Measurements from ENCODE around the gene APBB2. TPM values are rescaled to one million over a fixed set of nuclear protein-coding genes. Genes with fewer than 3 reads are reported as not detected.

Gene APBB2
- total and polyA plus RNA-seq, 12 donors: 5.2 to 35.4 (median 26.3) TPM

GRCh38 chr4:41076481-41076880, 137.9 kb downstream of the APBB2 start:
- Histone ChIP-seq H3K4me3 (no peak overlapping the region), H3K27ac (no peak overlapping the region), H3K27me3 (no peaks in the 10 kb centered on the region), H3K4me1 (peaks cover 0 to 36% (median 14%) of the 10 kb centered on the region in 9 donors), H3K36me3 (no peaks in the 10 kb centered on the region), H3K9me3 (no peaks in the 10 kb centered on the region)
- no peak for ATAC-seq
- no peak for DNase-seq
- WGBS, 2 donors: 100% methylated on average over 1 of the region's 1 CpG
- TF ChIP-seq, protein P1, sequence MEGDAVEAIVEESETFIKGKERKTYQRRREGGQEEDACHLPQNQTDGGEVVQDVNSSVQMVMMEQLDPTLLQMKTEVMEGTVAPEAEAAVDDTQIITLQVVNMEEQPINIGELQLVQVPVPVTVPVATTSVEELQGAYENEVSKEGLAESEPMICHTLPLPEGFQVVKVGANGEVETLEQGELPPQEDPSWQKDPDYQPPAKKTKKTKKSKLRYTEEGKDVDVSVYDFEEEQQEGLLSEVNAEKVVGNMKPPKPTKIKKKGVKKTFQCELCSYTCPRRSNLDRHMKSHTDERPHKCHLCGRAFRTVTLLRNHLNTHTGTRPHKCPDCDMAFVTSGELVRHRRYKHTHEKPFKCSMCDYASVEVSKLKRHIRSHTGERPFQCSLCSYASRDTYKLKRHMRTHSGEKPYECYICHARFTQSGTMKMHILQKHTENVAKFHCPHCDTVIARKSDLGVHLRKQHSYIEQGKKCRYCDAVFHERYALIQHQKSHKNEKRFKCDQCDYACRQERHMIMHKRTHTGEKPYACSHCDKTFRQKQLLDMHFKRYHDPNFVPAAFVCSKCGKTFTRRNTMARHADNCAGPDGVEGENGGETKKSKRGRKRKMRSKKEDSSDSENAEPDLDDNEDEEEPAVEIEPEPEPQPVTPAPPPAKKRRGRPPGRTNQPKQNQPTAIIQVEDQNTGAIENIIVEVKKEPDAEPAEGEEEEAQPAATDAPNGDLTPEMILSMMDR (IDR thresholded peaks at IDR 0.05): no peak
- intact Hi-C loops (cut with DNase I): no loop called here

GRCh38 chr4:41074215-41074614, 140.1 kb downstream of the APBB2 start:
- ATAC-seq (no peak), DNase-seq (no peak)
- TF ChIP-seq, protein P1 (IDR thresholded peaks at IDR 0.05): no peak
- Histone ChIP-seq H3K27ac (no peak overlapping the region), H3K4me1 (peaks cover 0 to 59% (median 14%) of the 10 kb centered on the region in 9 donors), H3K9me3 (no peaks in the 10 kb centered on the region), H3K4me3 (no peak overlapping the region), H3K36me3 (no peaks in the 10 kb centered on the region), H3K27me3 (no peaks in the 10 kb centered on the region)
- intact Hi-C loops (cut with DNase I): no loop called here
- 68 to 70% methylated on average over 3 of the region's 3 CpGs for WGBS, 2 donors

- TF ChIP-seq, protein P1 (IDR thresholded peaks at IDR 0.05): no peak
- Histone ChIP-seq H3K27ac (peak overlapping the region in 3 of 10 donors; percentile 2 to 11 (median 7)), H3K36me3 (no peaks in the 10 kb centered on the region), H3K27me3 (no peaks in the 10 kb centered on the region), H3K4me3 (no peak overlapping the region), H3K9me3 (no peaks in the 10 kb centered on the region), H3K4me1 (peaks cover 0 to 53% (median 14%) of the 10 kb centered on the region in 9 donors)
- WGBS, 2 donors: 68 to 72% methylated on average over 7 of the region's 7 CpGs
- peak in 5 of 8 donors; percentile 23 to 67 (median 50) for ATAC-seq
- DNase-seq: no peak
- intact Hi-C loops (cut with DNase I): no loop called here
Measured at GRCh38 chr4:41072021-41072777, 142.1 kb downstream of the APBB2 start.

- no peak overlapping the region for H3K27ac ChIP-seq
- no peak for DNase-seq
- no peak overlapping the region for H3K4me3 ChIP-seq
- WGBS, 2 donors: 90 to 92% methylated on average over 10 of the region's 10 CpGs
- TF ChIP-seq, protein P1 (IDR thresholded peaks at IDR 0.05): no peak
- peaks cover 0 to 46% (median 14%) of the 10 kb centered on the region in 9 donors for H3K4me1 ChIP-seq
- intact Hi-C loops (cut with DNase I): no loop called here
- no peaks in the 10 kb centered on the region for H3K9me3 ChIP-seq
- H3K36me3 ChIP-seq: no peaks in the 10 kb centered on the region
- no peak for ATAC-seq
- H3K27me3 ChIP-seq: no peaks in the 10 kb centered on the region
Measured at GRCh38 chr4:41070516-41071281, 143.6 kb downstream of the APBB2 start.

All from heart right ventricle (tissue), 16 donors.